Testis (tissue), 3 donors: ENCODE measurements around the gene C1orf141. TPM values are rescaled to one million over a fixed set of nuclear protein-coding genes. Genes with fewer than 3 reads are reported as not detected.

Experiments used
- DNase-seq: peaks from one replicate; pipeline ENCODE4 v3.0.0-alpha.2; 2019
- H3K27ac ChIP-seq, 2 donors: fragments of 200-600 bp; sonication (generic); one replicate each; pipeline ENCODE4 v1.5.1; 2019
- H3K27me3 ChIP-seq: fragments of 200-600 bp; sonication (generic); one replicate; pipeline ENCODE4 v1.5.1; 2019
- H3K36me3 ChIP-seq: fragments of 200-600 bp; sonication (generic); one replicate; pipeline ENCODE4 v1.5.1; 2017; ENCODE audit warnings: low read depth; ENCODE audit errors: missing control alignments
- H3K4me1 ChIP-seq: fragments of 200-600 bp; sonication (generic); one replicate; pipeline ENCODE4 v1.5.1; 2019
- H3K4me3 ChIP-seq, 2 donors: fragments of 200-600 bp; sonication (generic); one replicate each; pipeline ENCODE4 v1.5.1; 2017 to 2019
- H3K9me3 ChIP-seq: fragments of 200-600 bp; sonication (generic); one replicate; pipeline ENCODE4 v1.5.1; 2017
- CTCF ChIP-seq, 3 experiments: fragments of 450-650 bp in 2 of 3; fragments of 200-600 bp in 1 of 3; sonication (generic) in 1 of 3; IDR thresholded peaks; one replicate each; pipeline ENCODE4 v1.5.1; 2016 to 2019; ENCODE audit warnings: antibody characterized with exemption in 3 of 3, mild to moderate bottlenecking in 2 of 3, moderate library complexity in 1 of 3
- POLR2A ChIP-seq: fragments of 450-650 bp; IDR thresholded peaks from one replicate; pipeline ENCODE4 v1.6.1; 2017; ENCODE audit warnings: antibody characterized with exemption, mild to moderate bottlenecking, moderate library complexity
- WGBS, 2 donors: methylation state at CpG; one replicate each; pipeline ENCODE4 v1.1.5; 2018; 5-methylcytosine and 5-hydroxymethylcytosine counted together
- intact Hi-C: fragments of 100-400 bp; cut with DNase I; formaldehyde crosslinking; loops from one replicate; pipeline ENCODE4 v1.15.1; 2023; ENCODE audit warnings: low total_unique reads
- polyA plus RNA-seq: library from polyadenylated mRNA; stranded (reverse); fragments of 350-450 nt; fragmentation: Illumina TruSeq; extraction: RNeasy Lipid Tissue Mini Kit (QIAGEN cat#74804); gene quantifications from one replicate; pipeline ENCODE4 v1.2.3, GENCODE V29; 2014; ENCODE audit warnings: low read depth, low replicate concordance; ENCODE audit not compliant: insufficient read depth
- small RNA-seq, 2 donors: library from RNA; depleted of rRNA; stranded (forward); fragments of <200 nt; gene quantifications; one replicate each; pipeline ENCODE3, GENCODE V24; 2016
- total RNA-seq, 2 donors: library from RNA; depleted of rRNA; stranded (reverse); fragments of >200 nt; gene quantifications; one replicate each; pipeline ENCODE4 v1.2.3, GENCODE V29; 2016

Gene C1orf141
- total and polyA plus RNA-seq, 3 donors from 2014 or later: 9.5 to 17.3 (median 10.1) TPM

- H3K9me3 ChIP-seq: no peaks in the 10 kb centered on the region
- no peaks in the 10 kb centered on the region for H3K4me1 ChIP-seq
- DNase-seq: no peak
- no peak for TF ChIP-seq POLR2A
- no peak for TF ChIP-seq CTCF (IDR thresholded peaks at IDR 0.05)
- no peak overlapping the region for H3K27ac ChIP-seq
- intact Hi-C loops: no loop called here
- no peak overlapping the region for H3K4me3 ChIP-seq
- H3K27me3 ChIP-seq: no peaks in the 10 kb centered on the region
- no peaks in the 10 kb centered on the region for H3K36me3 ChIP-seq
- 86 to 91% methylated on average over 4 of the region's 4 CpGs for WGBS, 2 donors
Observed at GRCh38 chr1:67044631-67045270, 90.0 kb downstream of the C1orf141 start.

GRCh38 chr1:67043366-67043765, 91.4 kb downstream of the C1orf141 start:
- TF ChIP-seq POLR2A (no peak), CTCF (IDR thresholded peaks at IDR 0.05) (no peak)
- H3K36me3 ChIP-seq: no peaks in the 10 kb centered on the region

More at GRCh38 chr1:67043366-67043765, 91.4 kb downstream of the C1orf141 start:
- Histone ChIP-seq H3K9me3 (no peaks in the 10 kb centered on the region), H3K4me1 (no peaks in the 10 kb centered on the region), H3K4me3 (no peak overlapping the region), H3K27me3 (no peaks in the 10 kb centered on the region), H3K27ac (no peak overlapping the region)
- intact Hi-C loops: no loop called here
- DNase-seq: no peak
- 75 to 76% methylated on average over 3 of the region's 3 CpGs for WGBS, 2 donors

Small RNA genes within 50 kb of the gene (small RNA-seq; reads per million reads assigned to genes)
- 0 reads per million in 2 donors for gene RF00322

Other genes starting within 250 kb of the C1orf141 start
- gene DNAI4, start 210.1 kb downstream of the C1orf141 start, total RNA-seq: 10 to 100 TPM; 21.7 to 40.8 TPM
- 56.7 TPM for gene DNAI4, start 210.1 kb downstream of the C1orf141 start, polyA plus RNA-seq
- 10 to 100 TPM; 53.8 to 60.8 TPM for gene MIER1, start 210.0 kb downstream of the C1orf141 start, total RNA-seq
- gene MIER1, start 210.0 kb downstream of the C1orf141 start, polyA plus RNA-seq: 28.8 TPM
- 10 to 100 TPM; 15.5 to 17.2 TPM for gene SLC35D1, start 80.8 kb downstream of the C1orf141 start, total RNA-seq
- 11.3 TPM for gene SLC35D1, start 80.8 kb downstream of the C1orf141 start, polyA plus RNA-seq
- 1 to 10 TPM; 2.2 to 2.6 TPM for gene IL23R, start 31.5 kb upstream of the C1orf141 start, total RNA-seq
- gene IL23R, start 31.5 kb upstream of the C1orf141 start, polyA plus RNA-seq: 1.5 TPM
- gene IL12RB2, start 172.9 kb upstream of the C1orf141 start, total RNA-seq: 1 to 10 TPM; 2.1 to 2.6 TPM
- 1.9 TPM for gene IL12RB2, start 172.9 kb upstream of the C1orf141 start, polyA plus RNA-seq